HepG2 (cell line): ENCODE data around the gene GOLGB1. TPM values are rescaled to one million over a fixed set of nuclear protein-coding genes. Genes with fewer than 3 reads are reported as not detected.

Experiments
- ATAC-seq: fragments of 200-7000 bp; cut with Tn5 transposase; 3 replicates; pipeline ENCODE4 v1.9.1; 2020; ENCODE audit warnings: mild to moderate bottlenecking, moderate library complexity
- BruUV-seq: library from RNA; stranded (reverse); fragments of 400-500 nt; replicated peaks from 2 replicates; lab custom pipeline; 2021; lab: Mats Ljungman, UMichigan
- CTCF ChIA-PET: fragments of 300-600 bp; formaldehyde crosslinking; extraction: SDS; loops from one replicate; lab custom pipeline; 2021; ENCODE audit warnings: low total read pairs, inconsistent platforms, low intra/inter-chr PET ratio; lab: Yijun Ruan, JAX
- POLR2A ChIA-PET: fragments of 350-600 bp; sonication (Branson Sonifier 250); formaldehyde crosslinking; loops from one replicate; lab custom pipeline; 2020; ENCODE audit warnings: antibody characterized with exemption, inconsistent platforms; lab: Yijun Ruan, JAX
- DNase-seq: peaks from one replicate; pipeline ENCODE4 v3.0.0-alpha.2; 2015; ENCODE audit warnings: low spot score
- FAIRE-seq: peaks from 3 replicates; lab custom pipeline; 2011; peaks lifted over from hg19 to GRCh38; lab: Jason Lieb, UNC
- H2AFZ ChIP-seq: one replicate; pipeline ENCODE4 v1.6.1; 2011; ENCODE audit warnings: low read length, inconsistent platforms
- H3K27ac ChIP-seq: fragments of 300-600 bp; 3 replicates; pipeline ENCODE4 v1.8.0; 2011; ENCODE audit warnings: mixed run types, mild to moderate bottlenecking, mixed read lengths, low read length, inconsistent platforms; ENCODE audit not compliant: insufficient read depth; ENCODE audit errors: extremely low read length
- H3K27me3 ChIP-seq, 2 experiments: fragments of 200-600 bp in 1 of 2; 2 replicates in 1 of 2; 3 replicates in 1 of 2; pipeline versions ENCODE4 v1.6.0 to v1.8.0; 2011; ENCODE audit warnings: low read length in 2 of 2, mild to moderate bottlenecking in 2 of 2, moderate library complexity in 2 of 2, inconsistent platforms in 1 of 2; ENCODE audit not compliant: insufficient read depth in 2 of 2, control insufficient read depth in 1 of 2
- H3K36me3 ChIP-seq, 2 experiments: fragments of 200-600 bp in 1 of 2; replicated peaks in 1 of 2; 2 replicates in 1 of 2; 3 replicates in 1 of 2; pipeline versions ENCODE4 v1.5.1 to v1.8.0; 2011; ENCODE audit warnings: low read length in 2 of 2, inconsistent platforms in 1 of 2; ENCODE audit not compliant: insufficient read depth in 2 of 2, control insufficient read depth in 1 of 2
- H3K4me1 ChIP-seq: 2 replicates; pipeline ENCODE4 v1.5.1; 2012; ENCODE audit warnings: low read length, inconsistent platforms; ENCODE audit not compliant: insufficient read depth
- H3K4me2 ChIP-seq: 2 replicates; pipeline ENCODE4 v1.6.0; 2011; ENCODE audit warnings: low read depth, low read length, inconsistent platforms
- H3K4me3 ChIP-seq, 3 experiments: fragments of 200-600 bp in 1 of 3; sonication (generic), shearing (Covaris generic) in 1 of 3; replicated peaks in 1 of 3; 2 replicates each; pipeline ENCODE4 v1.5.1; 2011 to 2016; ENCODE audit warnings: low read length in 3 of 3, inconsistent platforms in 2 of 3, low read depth in 2 of 3, mild to moderate bottlenecking in 2 of 3, control low read depth in 1 of 3, mixed read lengths in 1 of 3; ENCODE audit not compliant: insufficient read depth in 1 of 3
- H3K79me2 ChIP-seq: one replicate; pipeline ENCODE4 v1.6.1; 2011; ENCODE audit warnings: low read length, inconsistent platforms; ENCODE audit not compliant: insufficient read depth
- H3K9ac ChIP-seq: 2 replicates; pipeline ENCODE4 v1.6.0; 2011; ENCODE audit warnings: mild to moderate bottlenecking, low read depth, low read length, inconsistent platforms; ENCODE audit not compliant: insufficient read depth
- H3K9me3 ChIP-seq: 2 replicates; pipeline ENCODE4 v1.5.1; 2012; ENCODE audit warnings: mild to moderate bottlenecking, low read length
- H4K20me1 ChIP-seq: 2 replicates; pipeline ENCODE4 v1.6.0; 2011; ENCODE audit warnings: inconsistent platforms, mild to moderate bottlenecking, low read length, moderate library complexity; ENCODE audit not compliant: insufficient read depth
- CAMTA2 ChIP-seq: sonication (generic); formaldehyde crosslinking; IDR thresholded peaks from 2 replicates; pipeline ENCODE4 v1.4.0; 2020; ENCODE audit warnings: mild to moderate bottlenecking, missing genetic modification reagents, borderline replicate concordance
- HMG20A ChIP-seq: IDR thresholded peaks from 2 replicates; pipeline ENCODE4 v1.6.1; 2016; ENCODE audit warnings: borderline replicate concordance
- HNF1B ChIP-seq: sonication (generic); formaldehyde crosslinking; IDR thresholded peaks from 2 replicates; pipeline ENCODE4 v1.5.1; 2020; ENCODE audit warnings: mild to moderate bottlenecking, moderate library complexity, missing genetic modification reagents
- ISX ChIP-seq: sonication (generic); formaldehyde crosslinking; conservative IDR thresholded peaks from 2 replicates; pipeline ENCODE4 v1.5.0; 2020; ENCODE audit warnings: missing genetic modification reagents
- MED1 ChIP-seq: sonication (generic); formaldehyde crosslinking; IDR thresholded peaks from 2 replicates; pipeline ENCODE4 v1.4.0; 2020; ENCODE audit warnings: missing genetic modification reagents
- NCOR1 ChIP-seq: fragments of 200-600 bp; sonication (generic); IDR thresholded peaks from 2 replicates; pipeline ENCODE4 v1.7.0; 2017; ENCODE audit warnings: antibody characterized with exemption, low read length, borderline replicate concordance
- NFKB2 ChIP-seq: sonication (generic); formaldehyde crosslinking; IDR thresholded peaks from 2 replicates; pipeline ENCODE4 v1.4.0; 2020; ENCODE audit warnings: missing genetic modification reagents, borderline replicate concordance
- PBX3 ChIP-seq: sonication (generic); formaldehyde crosslinking; IDR thresholded peaks from 2 replicates; pipeline ENCODE4 v1.8.1; 2023; ENCODE audit warnings: missing genetic modification reagents, inconsistent platforms, borderline replicate concordance
- RORA ChIP-seq: sonication (generic); formaldehyde crosslinking; IDR thresholded peaks from 2 replicates; pipeline ENCODE4 v1.5.0; 2020; ENCODE audit warnings: mild to moderate bottlenecking, missing genetic modification reagents, moderate library complexity
- THAP8 ChIP-seq: sonication (generic); formaldehyde crosslinking; IDR thresholded peaks from 2 replicates; pipeline ENCODE4 v1.5.1; 2020; ENCODE audit warnings: missing genetic modification reagents, mild to moderate bottlenecking, borderline replicate concordance
- WIZ ChIP-seq: sonication (generic); formaldehyde crosslinking; IDR thresholded peaks from 2 replicates; pipeline ENCODE4 v1.5.1; 2020; ENCODE audit warnings: mild to moderate bottlenecking, missing genetic modification reagents
- ZNF513 ChIP-seq: sonication (generic); formaldehyde crosslinking; conservative IDR thresholded peaks from 2 replicates; pipeline ENCODE4 v1.5.0; 2020; ENCODE audit warnings: missing genetic modification reagents
- ZNF619 ChIP-seq: sonication (generic); formaldehyde crosslinking; IDR thresholded peaks from 2 replicates; pipeline ENCODE4 v1.4.0; 2020; ENCODE audit warnings: mild to moderate bottlenecking, missing genetic modification reagents
- ZNF713 ChIP-seq: sonication (generic); formaldehyde crosslinking; IDR thresholded peaks from 2 replicates; pipeline ENCODE4 v1.4.0; 2020; ENCODE audit warnings: mild to moderate bottlenecking, missing genetic modification reagents
- ZSCAN22 ChIP-seq: sonication (generic); formaldehyde crosslinking; IDR thresholded peaks from 2 replicates; pipeline ENCODE4 v1.4.0; 2020; ENCODE audit warnings: mild to moderate bottlenecking, missing genetic modification reagents
- WGBS: methylation state at CpG from one replicate; pipeline ENCODE4 v1.1.6; 2017; ENCODE audit warnings: low lambda C conversion rate; 5-methylcytosine and 5-hydroxymethylcytosine counted together
- in situ Hi-C: cut with HindIII; loops from 2 replicates; pipeline ENCODE4 v1.10.0; 2017; ENCODE audit warnings: low pct_unique_long_range_greater_than_20kb; ENCODE audit not compliant: extremely low pct_ligation_motif_present
- intact Hi-C: fragments of 100-400 bp; cut with micrococcal nuclease; formaldehyde crosslinking; loops from one replicate; pipeline ENCODE4 v1.10.0; 2022; ENCODE audit not compliant: unreplicated experiment
- polyA plus RNA-seq, 8 experiments: library from polyadenylated mRNA; depleted of rRNA in 3 of 8; stranded (reverse) in 7 of 8; unstranded in 1 of 8; fragments of >200 nt; fragmentation: Illumina TruSeq in 4 of 8; extraction: Trizol in 4 of 8; gene quantifications; 2 replicates each; pipeline versions ENCODE4 v1.2.1 to v1.2.3, GENCODE V29; 2011 to 2016; ENCODE audit warnings: low read depth in 4 of 8, missing spikeins in 1 of 8, mixed read lengths in 1 of 8; ENCODE audit not compliant: insufficient read depth in 1 of 8
- total RNA-seq, 5 experiments: library from RNA; depleted of rRNA; stranded (reverse); fragments of >200 nt; fragmentation: Illumina TruSeq; extraction: Trizol; gene quantifications; 2 replicates each; pipeline ENCODE4 v1.2.3, GENCODE V29; 2016; ENCODE audit warnings: low read depth in 1 of 5

Gene GOLGB1
- total and polyA plus RNA-seq, 2 of the 13 experiments (the other 11 are each of a cell fraction or from before 2014, with no cell fraction given): 13.1 to 39.5 TPM

GRCh38 chr3:121718205-121718846 lies 31.2 kb downstream of the GOLGB1 start:
- no peaks in the 10 kb centered on the region; the same call in 1 of the 2 replicates for H4K20me1 ChIP-seq
- no peak overlapping the region for H3K4me2 ChIP-seq
- intact Hi-C loops: no loop called here
- ATAC-seq (no peak), DNase-seq (no peak), FAIRE-seq (no peak)
- H3K27me3 ChIP-seq: no peaks in the 10 kb centered on the region
- H3K9ac ChIP-seq: no peak overlapping the region
- H3K36me3 ChIP-seq: peaks cover 20 to 71% of the 10 kb centered on the region in 2 experiments
- no peaks in the 10 kb centered on the region for H3K4me1 ChIP-seq
- no peak overlapping the region for H2AFZ ChIP-seq
- H3K79me2 ChIP-seq: no peaks in the 10 kb centered on the region
- ChIA-PET CTCF (no interaction called here), POLR2A (no interaction called here)
- no peaks in the 10 kb centered on the region for H3K9me3 ChIP-seq
- no peak overlapping the region for H3K27ac ChIP-seq
- BruUV-seq: no TSS peak
- TF ChIP-seq HNF1B (CRISPR knock-in tag): no peak
- no peak for TF ChIP-seq ISX (CRISPR knock-in tag)
- no peak for TF ChIP-seq CAMTA2 (CRISPR knock-in tag)
- no peak for TF ChIP-seq NCOR1
- no peak for TF ChIP-seq RORA (CRISPR knock-in tag)
- TF ChIP-seq WIZ: no peak
- TF ChIP-seq THAP8: no peak
- TF ChIP-seq HMG20A (CRISPR knock-in tag): no peak
- no peak for TF ChIP-seq ZSCAN22 (CRISPR knock-in tag)
- no peak for TF ChIP-seq NFKB2 (CRISPR knock-in tag)
- no peak for TF ChIP-seq ZNF619
- TF ChIP-seq ZNF513 (CRISPR knock-in tag): no peak
- TF ChIP-seq ZNF713 (CRISPR knock-in tag): no peak
- TF ChIP-seq PBX3 (CRISPR knock-in tag): no peak
- TF ChIP-seq MED1 (CRISPR knock-in tag): no peak
- TF ChIP-seq, all 625 proteins: peak for 0
- WGBS: 98% methylated on average over 6 of the region's 6 CpGs
- no peak overlapping the region for H3K4me3 ChIP-seq
- in situ Hi-C loops: no loop called here
